Endometrium (tissue), 2 donors: ENCODE measurements around the gene TEKT2.

Source experiments
- FAIRE-seq: peaks from 2 replicates; lab custom pipeline; 2012; peaks lifted over from hg19 to GRCh38; lab: Jason Lieb, UNC
- donor health status: control.
- donor health status: control.

Gene TEKT2

GRCh38 chr1:36087233-36088123 is 3.6 kb downstream of the TEKT2 start:
- no peak for FAIRE-seq

DNA sequence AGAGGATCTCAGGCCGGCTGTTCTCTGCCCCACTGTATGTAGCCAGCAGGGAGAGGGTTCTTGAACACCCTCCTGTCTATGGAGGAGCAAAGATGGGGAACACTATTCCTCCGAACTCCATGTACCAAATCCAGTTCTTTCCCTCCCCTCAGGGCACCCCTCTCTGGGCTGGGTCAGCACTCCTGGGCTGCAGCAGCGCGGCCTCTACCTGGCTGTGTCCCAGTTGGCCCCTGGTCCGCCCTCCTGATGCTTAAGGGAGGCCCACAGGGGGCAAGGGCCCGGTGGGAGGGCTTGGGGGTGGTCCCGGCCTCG is 4.3 kb downstream of the TEKT2 start:
- FAIRE-seq, result no peak

- no peak for FAIRE-seq
These were observed 4.9 kb downstream of the TEKT2 start, which contains the start of gene ADPRS for GRCh38 chr1:36088577-36089392. Gene ADPRS, plus strand, starts transcription at chr1:36088892. Its CDS starts 13 bp downstream, at chr1:36088905.

DNA sequence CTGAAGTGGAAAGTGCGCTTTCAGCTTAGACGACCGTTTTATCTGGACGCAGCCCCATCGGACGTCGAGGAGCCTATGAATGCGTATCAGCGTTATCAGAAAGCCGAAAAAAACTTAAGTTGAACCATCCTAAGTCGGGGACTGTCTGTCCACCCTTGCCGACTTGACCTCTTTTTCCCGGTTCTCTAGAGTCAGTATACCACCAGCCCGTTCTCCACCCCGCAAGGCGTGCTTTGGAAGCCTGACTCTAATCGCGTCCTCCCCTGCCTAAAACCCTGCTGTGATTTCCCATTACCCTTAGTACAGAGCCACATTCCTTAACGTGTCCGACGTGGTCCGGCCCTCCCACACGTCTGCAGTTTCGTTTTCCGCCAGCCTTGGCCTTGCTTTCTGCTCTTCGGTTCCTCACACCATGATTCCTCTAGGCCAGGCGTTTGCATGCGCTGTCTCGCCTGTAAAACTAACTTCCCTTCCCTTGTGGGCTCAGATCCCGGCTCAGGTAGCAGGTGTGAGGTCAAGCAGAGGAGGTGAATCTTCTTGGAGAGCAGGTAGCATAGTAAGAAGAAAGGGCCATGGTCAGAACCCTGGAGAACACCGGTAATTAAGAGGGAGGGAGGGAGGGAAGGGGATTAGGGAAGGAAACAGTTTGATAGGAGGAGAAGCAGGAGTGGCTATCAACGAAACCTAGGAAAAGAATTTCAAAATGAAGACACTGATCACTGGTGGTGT is 5.7 kb downstream of the TEKT2 start:
- no peak for FAIRE-seq

DNA sequence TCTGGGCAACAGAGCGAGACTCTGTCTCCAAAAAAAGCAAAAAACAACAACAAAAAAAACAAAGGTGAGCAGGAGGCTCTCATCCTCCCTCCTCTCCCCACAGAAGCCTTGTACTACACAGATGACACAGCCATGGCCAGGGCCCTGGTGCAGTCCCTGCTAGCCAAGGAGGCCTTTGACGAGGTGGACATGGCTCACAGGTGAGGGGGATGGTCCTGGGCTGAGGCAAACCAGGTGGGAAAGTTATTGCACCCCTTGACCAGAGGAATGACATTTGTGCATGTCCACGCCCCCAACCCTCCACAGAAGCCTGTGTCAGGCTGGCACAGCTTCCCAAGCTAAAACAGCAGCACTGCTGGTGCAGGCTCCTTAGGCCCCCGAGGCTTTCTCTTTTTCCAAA is 7.2 kb downstream of the TEKT2 start:
- no peak for FAIRE-seq

DNA sequence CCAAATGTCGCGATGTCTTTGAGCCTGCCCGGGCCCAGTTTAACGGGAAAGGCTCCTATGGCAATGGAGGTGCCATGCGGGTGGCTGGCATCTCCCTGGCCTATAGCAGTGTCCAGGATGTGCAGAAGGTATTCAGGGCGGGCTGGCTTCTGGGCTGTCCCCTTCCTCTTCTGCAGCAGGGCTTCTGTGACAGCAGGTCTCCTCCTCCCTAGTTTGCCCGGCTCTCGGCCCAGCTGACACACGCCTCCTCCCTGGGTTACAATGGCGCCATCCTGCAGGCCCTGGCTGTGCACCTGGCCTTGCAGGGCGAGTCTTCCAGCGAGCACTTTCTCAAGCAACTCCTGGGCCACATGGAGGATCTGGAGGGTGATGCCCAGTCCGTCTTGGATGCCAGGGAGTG is 7.8 kb downstream of the TEKT2 start:
- no peak for FAIRE-seq

DNA sequence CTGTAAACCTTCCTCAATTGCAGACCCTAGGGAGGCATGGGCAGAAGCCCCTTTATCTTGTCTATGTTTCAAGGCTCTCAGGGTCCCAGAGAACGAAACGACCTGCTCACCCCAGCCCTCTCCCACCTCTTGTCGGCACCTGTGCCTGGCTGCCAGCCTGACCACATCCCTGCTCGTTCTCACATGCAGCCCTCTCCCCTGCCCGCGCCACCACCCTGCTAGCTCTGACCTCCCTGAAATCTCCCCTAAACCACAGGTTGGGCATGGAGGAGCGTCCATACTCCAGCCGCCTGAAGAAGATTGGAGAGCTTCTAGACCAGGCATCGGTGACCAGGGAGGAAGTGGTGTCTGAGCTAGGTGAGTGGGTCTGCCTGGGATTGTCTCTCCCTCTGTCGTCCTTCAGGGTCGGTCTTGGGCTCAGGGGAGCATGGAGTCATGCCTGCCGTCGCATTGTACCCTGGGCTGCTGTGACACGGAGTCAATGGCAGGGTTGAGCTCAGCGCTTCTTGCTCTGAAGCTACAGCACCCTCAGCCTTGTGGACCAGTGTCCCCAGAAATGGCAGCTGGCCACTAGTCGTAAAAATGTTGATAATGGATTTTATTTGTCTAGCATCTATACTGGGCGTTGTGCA is 8.4 kb downstream of the TEKT2 start:
- no peak for FAIRE-seq

GRCh38 chr1:36092798-36093185 is 8.9 kb downstream of the TEKT2 start:
- no peak for FAIRE-seq

DNA sequence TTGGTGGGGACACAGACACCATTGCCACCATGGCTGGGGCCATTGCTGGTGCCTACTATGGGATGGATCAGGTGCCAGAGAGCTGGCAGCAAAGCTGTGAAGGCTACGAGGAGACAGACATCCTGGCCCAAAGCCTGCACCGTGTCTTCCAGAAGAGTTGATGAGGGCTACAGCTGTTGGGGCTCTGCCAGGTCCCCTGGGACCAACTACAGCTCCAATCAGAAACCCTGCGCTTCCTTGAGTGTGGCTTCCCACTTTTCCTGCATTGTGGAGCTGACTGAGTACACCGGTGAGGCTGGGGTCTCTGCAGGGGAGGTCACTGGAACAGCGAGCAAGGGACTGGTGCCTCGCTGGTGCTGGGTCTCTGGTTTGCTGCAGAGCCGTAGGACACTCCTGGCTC is 9.3 kb downstream of the TEKT2 start:
- no peak for FAIRE-seq

DNA sequence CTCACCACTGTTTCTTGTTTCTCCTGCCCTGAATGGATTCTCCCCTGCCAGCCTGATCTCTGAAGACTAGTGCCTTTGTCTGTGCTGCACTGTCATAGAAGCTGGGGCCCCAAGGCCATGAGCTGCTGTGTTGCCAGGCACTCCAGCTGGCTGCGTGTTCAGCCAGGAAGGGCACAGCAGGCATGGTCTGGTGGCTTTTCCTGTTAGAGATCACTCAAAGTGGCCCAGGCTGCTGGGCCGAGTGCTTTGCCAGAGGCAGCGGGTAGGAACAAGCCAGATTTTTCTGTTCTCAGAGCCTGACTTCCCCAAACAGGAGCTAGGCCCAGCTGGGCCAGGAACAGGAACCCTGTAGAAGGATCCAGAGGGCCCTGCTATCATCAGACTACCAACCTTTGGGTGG is 10.0 kb downstream of the TEKT2 start:
- no peak for FAIRE-seq

GRCh38 chr1:36094621-36095061 is 10.7 kb downstream of the TEKT2 start:
- FAIRE-seq, result no peak

- no peak for FAIRE-seq
These were observed 12.0 kb downstream of the TEKT2 start for GRCh38 chr1:36095760-36096405.

DNA sequence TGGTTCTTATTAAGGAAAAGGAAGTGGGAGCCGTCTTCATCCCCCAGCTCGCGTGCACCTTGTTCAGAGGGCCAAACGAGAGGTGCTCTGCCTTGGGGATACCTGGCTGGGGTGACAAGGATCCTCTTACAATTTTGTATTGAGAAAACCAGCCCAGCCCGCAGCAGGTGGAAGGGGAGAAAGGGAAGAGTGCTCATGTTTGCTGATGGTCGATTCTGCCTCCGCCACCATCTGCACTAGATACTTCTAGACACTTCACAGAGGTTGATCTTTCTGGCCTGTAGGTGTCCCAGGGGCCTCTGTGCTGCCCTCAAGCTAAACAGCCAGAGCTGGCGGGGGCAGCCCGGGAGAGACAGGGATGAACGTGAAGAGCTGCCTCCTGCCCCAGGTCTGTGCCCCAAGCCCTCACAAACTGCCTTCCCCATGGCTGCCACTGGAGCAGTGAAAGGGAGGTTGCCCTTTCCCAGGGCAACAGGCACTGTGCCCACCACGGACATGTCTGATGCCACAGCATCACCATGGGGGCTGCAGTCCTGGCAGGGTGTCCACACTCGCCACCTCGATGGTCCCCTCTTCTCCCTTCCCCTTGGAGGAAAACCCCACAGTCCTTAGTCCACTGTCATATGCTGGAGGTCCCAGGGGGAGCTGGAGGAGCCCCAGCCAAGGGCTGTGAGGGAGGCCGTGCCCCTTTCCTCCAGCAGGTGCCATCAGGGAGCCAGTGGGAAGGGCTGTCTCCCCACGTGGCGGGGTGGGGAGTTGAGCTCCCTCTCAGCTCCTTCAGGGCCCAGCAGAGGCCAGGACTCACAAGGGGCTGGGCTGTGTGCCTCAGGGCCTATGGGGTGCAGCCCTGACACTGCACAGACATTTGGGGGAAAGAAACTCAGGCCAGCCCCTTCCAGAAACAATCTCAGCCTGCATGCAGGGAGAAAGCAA is 12.9 kb downstream of the TEKT2 start:
- no peak for FAIRE-seq

GRCh38 chr1:36097693-36098585 is 14.0 kb downstream of the TEKT2 start:
- FAIRE-seq, result no peak

DNA sequence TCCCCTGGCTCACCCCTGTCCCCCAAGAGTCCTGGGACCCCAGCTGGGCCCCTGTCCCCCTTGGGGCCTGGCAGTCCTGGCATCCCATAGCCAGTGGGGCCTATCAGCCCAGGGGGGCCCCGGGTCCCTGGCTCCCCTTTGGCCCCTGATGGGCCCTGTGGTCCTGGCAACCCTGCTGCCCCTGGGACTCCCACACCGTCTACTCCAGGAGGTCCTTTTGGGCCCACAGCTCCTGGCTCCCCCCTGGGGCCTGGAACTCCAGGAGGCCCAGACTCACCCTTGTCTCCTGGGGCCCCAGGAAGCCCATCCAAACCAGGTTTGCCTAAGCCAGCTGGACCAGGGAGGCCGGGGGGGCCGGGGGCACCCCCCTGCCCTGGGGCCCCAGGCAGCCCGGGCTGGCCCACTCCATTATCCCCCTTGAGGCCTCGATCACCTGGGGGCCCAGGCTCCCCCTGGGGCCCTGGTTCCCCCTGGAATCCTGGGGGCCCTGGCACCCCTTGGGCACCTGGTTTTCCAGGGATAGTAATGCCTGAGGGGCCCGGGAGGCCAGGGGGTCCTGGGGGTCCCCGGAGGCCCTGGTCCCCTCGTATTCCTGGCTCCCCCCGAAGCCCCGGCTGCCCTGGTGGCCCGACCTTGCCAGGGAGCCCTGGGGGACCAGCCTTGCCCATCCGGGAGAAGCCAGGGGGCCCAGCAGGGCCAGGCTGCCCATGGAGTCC is 14.9 kb downstream of the TEKT2 start:
- no peak for FAIRE-seq

DNA sequence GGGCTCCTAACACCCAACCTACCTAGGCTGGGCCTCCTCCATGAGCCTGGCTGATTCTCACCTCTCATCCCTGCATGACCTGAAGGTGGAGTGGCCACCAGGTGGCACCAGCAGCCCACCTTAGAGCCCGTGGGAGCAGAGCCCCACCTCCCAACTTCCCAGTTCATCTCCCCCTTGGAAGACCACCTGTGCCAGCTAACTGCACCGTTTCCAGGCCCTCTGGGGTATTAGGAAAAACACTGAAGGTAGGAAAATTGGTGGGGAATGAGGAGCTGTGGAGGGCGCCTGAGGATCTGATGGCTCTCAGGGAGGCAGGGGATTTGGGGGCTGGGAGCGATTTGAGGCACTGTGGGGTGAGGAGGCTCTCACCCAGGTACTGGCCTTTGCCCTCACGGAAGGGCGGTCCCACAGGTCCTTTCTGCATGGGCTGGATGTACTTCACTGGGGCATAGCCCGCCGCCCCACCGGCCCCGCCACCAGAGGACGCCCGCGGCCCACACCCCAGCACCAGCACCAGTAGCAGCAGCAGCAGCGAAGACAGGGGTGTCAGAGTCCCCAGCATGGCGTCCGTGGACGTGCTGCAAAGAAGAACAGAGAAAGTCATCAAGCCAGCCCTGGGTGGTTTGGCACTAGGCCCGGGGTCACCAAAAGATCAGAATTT is 15.9 kb downstream of the TEKT2 start:
- FAIRE-seq, result no peak

DNA sequence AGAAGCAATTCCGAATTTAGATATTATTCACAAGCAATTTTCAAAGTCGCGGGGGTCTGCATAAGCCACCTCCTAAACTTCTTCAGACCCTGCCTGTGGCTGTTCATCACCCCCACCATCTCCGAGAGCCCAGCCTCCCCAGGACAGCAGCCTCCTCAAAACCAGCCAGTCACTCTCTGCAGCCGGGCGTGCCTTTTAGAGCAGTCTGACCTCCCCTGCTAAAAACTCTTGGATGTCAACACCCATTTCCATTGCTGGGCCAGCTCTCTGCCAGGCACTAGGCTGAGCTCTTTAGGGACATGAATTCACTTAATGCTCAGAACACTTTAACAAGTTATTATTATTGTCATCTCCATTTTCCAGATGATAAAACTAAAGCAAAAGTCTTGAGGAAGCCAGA is 16.5 kb downstream of the TEKT2 start:
- no peak for FAIRE-seq

GRCh38 chr1:36101546-36101945 is 17.7 kb downstream of the TEKT2 start:
- no peak for FAIRE-seq
